ENCODE data around the gene BHLHE41. TPM values are rescaled to one million over a fixed set of nuclear protein-coding genes. Genes with fewer than 3 reads are reported as not detected.

Gene BHLHE41
- total RNA-seq, 2 donors from 2014 or later, result 0.11 to 3.5 TPM

GRCh38 chr12:26112232-26112631 lies 12.6 kb downstream of the BHLHE41 start:
- Histone ChIP-seq H3K9ac (ENCODE audit: extremely low read depth, low read length, poor library complexity, severe bottlenecking) (no peak overlapping the region), H3K36me3 (ENCODE audit: control insufficient read depth, insufficient read depth, low read length) (no peaks in the 10 kb centered on the region), H3K4me3 (ENCODE audit: low read length) (peak overlapping the region; percentile 77), H3K27ac (ENCODE audit: low read depth, low read length) (no peak overlapping the region), H3K4me1 (ENCODE audit: control insufficient read depth, insufficient read depth, low read length) (peaks cover 13% of the 10 kb centered on the region), H3K9me3 (ENCODE audit: control insufficient read depth, low read length) (no peaks in the 10 kb centered on the region), H3K27me3 (ENCODE audit: control insufficient read depth, insufficient read depth, low read length, poor library complexity, severe bottlenecking) (peaks cover 10% of the 10 kb centered on the region)
- DNase-seq, result peak; percentile 32
- no peaks in the 10 kb centered on the region for H3K36me3 Mint-ChIP-seq (ENCODE audit: low read depth)
- H3K9me3 Mint-ChIP-seq, result no peaks in the 10 kb centered on the region
- no peak overlapping the region for H3K27ac Mint-ChIP-seq
- H3K27me3 Mint-ChIP-seq (ENCODE audit: insufficient read depth), result peaks cover 15% of the 10 kb centered on the region
- H3K4me3 Mint-ChIP-seq, result peak overlapping the region; percentile 57
- TF ChIP-seq, protein P1, sequence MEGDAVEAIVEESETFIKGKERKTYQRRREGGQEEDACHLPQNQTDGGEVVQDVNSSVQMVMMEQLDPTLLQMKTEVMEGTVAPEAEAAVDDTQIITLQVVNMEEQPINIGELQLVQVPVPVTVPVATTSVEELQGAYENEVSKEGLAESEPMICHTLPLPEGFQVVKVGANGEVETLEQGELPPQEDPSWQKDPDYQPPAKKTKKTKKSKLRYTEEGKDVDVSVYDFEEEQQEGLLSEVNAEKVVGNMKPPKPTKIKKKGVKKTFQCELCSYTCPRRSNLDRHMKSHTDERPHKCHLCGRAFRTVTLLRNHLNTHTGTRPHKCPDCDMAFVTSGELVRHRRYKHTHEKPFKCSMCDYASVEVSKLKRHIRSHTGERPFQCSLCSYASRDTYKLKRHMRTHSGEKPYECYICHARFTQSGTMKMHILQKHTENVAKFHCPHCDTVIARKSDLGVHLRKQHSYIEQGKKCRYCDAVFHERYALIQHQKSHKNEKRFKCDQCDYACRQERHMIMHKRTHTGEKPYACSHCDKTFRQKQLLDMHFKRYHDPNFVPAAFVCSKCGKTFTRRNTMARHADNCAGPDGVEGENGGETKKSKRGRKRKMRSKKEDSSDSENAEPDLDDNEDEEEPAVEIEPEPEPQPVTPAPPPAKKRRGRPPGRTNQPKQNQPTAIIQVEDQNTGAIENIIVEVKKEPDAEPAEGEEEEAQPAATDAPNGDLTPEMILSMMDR (conservative IDR thresholded peaks at IDR 0.05), result no peak
- 78 to 85% methylated on average over 4 to 6 of the region's 6 CpGs for whole genome bisulfite sequencing, 2 experiments (ENCODE audit: insufficient coverage in 1 of 2, insufficient read length in 1 of 2)
- peaks cover 63% of the 10 kb centered on the region for H3K4me1 Mint-ChIP-seq

DNA sequence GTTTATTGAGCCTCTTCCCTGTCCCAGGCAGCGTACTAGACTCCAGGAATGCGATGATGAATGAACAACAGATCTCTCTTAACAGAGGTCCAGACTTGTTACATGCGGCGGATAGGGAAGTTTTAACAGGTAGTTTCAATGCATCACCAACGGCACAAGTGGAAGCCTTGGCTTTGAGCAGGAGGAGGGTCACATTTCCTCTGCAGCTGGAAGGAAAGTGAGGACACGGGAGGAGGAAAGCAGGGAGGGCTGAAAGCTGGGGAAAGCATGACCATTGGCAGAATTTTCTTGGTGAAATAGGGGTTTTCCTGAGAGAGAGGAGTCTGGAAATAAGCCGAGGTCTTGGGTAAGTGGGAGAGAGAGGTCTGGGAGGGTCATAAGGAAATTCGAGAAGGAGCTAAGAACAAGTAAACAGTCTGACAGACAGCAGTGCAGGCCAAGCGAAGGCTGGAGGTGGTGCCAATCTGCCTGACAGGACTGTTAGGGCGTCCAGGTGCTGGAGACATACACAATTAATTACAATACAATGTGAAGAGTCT lies 15.4 kb downstream of the BHLHE41 start:
- no peak overlapping the region for H3K9ac ChIP-seq (ENCODE audit: extremely low read depth, low read length, poor library complexity, severe bottlenecking)
- H3K4me3 ChIP-seq (ENCODE audit: low read length), result no peak overlapping the region
- H3K27me3 ChIP-seq (ENCODE audit: control insufficient read depth, insufficient read depth, low read length, poor library complexity, severe bottlenecking), result no peaks in the 10 kb centered on the region
- no peaks in the 10 kb centered on the region for H3K36me3 ChIP-seq (ENCODE audit: control insufficient read depth, insufficient read depth, low read length)
- 71 to 77% methylated on average over 7 to 10 of the region's 10 CpGs for WGBS, 2 experiments (ENCODE audit: insufficient coverage in 1 of 2, insufficient read length in 1 of 2)
- TF ChIP-seq, protein P1 (conservative IDR thresholded peaks at IDR 0.05), result no peak
- Mint-ChIP-seq H3K4me3 (no peak overlapping the region), H3K36me3 (ENCODE audit: low read depth) (no peaks in the 10 kb centered on the region), H3K27me3 (ENCODE audit: insufficient read depth) (peaks cover 5% of the 10 kb centered on the region), H3K4me1 (peaks cover 41% of the 10 kb centered on the region), H3K9me3 (no peaks in the 10 kb centered on the region), H3K27ac (no peak overlapping the region)
- H3K4me1 ChIP-seq (ENCODE audit: control insufficient read depth, insufficient read depth, low read length), result peaks cover 5% of the 10 kb centered on the region
- no peaks in the 10 kb centered on the region for H3K9me3 ChIP-seq (ENCODE audit: control insufficient read depth, low read length)
- H3K27ac ChIP-seq (ENCODE audit: low read depth, low read length), result no peak overlapping the region
- DNase-seq, result peak; percentile 70

- no peaks in the 10 kb centered on the region for H3K9me3 Mint-ChIP-seq
- Histone ChIP-seq H3K4me1 (ENCODE audit: control insufficient read depth, insufficient read depth, low read length) (peaks cover 5% of the 10 kb centered on the region), H3K27me3 (ENCODE audit: control insufficient read depth, insufficient read depth, low read length, poor library complexity, severe bottlenecking) (no peaks in the 10 kb centered on the region), H3K9me3 (ENCODE audit: control insufficient read depth, low read length) (no peaks in the 10 kb centered on the region), H3K9ac (ENCODE audit: extremely low read depth, low read length, poor library complexity, severe bottlenecking) (no peak overlapping the region), H3K27ac (ENCODE audit: low read depth, low read length) (no peak overlapping the region), H3K36me3 (ENCODE audit: control insufficient read depth, insufficient read depth, low read length) (no peaks in the 10 kb centered on the region), H3K4me3 (ENCODE audit: low read length) (no peak overlapping the region)
- no peak overlapping the region for H3K4me3 Mint-ChIP-seq
- peaks cover 5% of the 10 kb centered on the region for H3K27me3 Mint-ChIP-seq (ENCODE audit: insufficient read depth)
- 87% methylated on average over 2 of the region's 2 CpGs; no CpG with 5 or more reads in 1 of the 2 experiments for WGBS, 2 experiments (ENCODE audit: insufficient coverage in 1 of 2, insufficient read length in 1 of 2)
- H3K36me3 Mint-ChIP-seq (ENCODE audit: low read depth), result no peaks in the 10 kb centered on the region
- no peak overlapping the region for H3K27ac Mint-ChIP-seq
- DNase-seq, result peak; percentile 47
- TF ChIP-seq, protein P1 (conservative IDR thresholded peaks at IDR 0.05), result no peak
- peaks cover 41% of the 10 kb centered on the region for H3K4me1 Mint-ChIP-seq
Measured at GRCh38 chr12:26108915-26109314, 15.9 kb downstream of the BHLHE41 start.

All from endodermal cell (in vitro differentiated cells).